H9 (cell line): ENCODE measurements around the gene VAV3. TPM values are rescaled to one million over a fixed set of nuclear protein-coding genes. Genes with fewer than 3 reads are reported as not detected.

ENCODE experiments used
- DNase-seq: peaks from one replicate; pipeline ENCODE4 v3.0.0-alpha.2; 2017
- H2AFZ ChIP-seq: one replicate; pipeline ENCODE4 v1.6.1; 2013; ENCODE audit warnings: mild to moderate bottlenecking, low read length, control low read depth, moderate library complexity
- H2AK5ac ChIP-seq: 2 replicates; pipeline ENCODE4 v1.6.1; 2013; ENCODE audit warnings: low read length, control low read depth, mixed read lengths; ENCODE audit not compliant: insufficient read length
- H2BK120ac ChIP-seq: one replicate; pipeline ENCODE4 v1.6.1; 2013; ENCODE audit warnings: low read depth, mild to moderate bottlenecking, low read length, control low read depth, inconsistent platforms; ENCODE audit not compliant: poor library complexity, severe bottlenecking
- H2BK12ac ChIP-seq: 2 replicates; pipeline ENCODE4 v1.6.1; 2013; ENCODE audit warnings: low read length, control low read depth, mixed read lengths, low read depth; ENCODE audit not compliant: insufficient read length
- H2BK15ac ChIP-seq: 2 replicates; pipeline ENCODE4 v1.6.1; 2013; ENCODE audit warnings: low read depth, low read length, control low read depth
- H2BK20ac ChIP-seq: one replicate; pipeline ENCODE4 v1.6.1; 2013; ENCODE audit warnings: low read depth, mild to moderate bottlenecking, low read length, control low read depth, inconsistent platforms; ENCODE audit not compliant: poor library complexity, severe bottlenecking
- H2BK5ac ChIP-seq: 2 replicates; pipeline ENCODE4 v1.6.1; 2013; ENCODE audit warnings: low read length, control low read depth, mixed read lengths; ENCODE audit not compliant: insufficient read length
- H3K14ac ChIP-seq: 2 replicates; pipeline ENCODE4 v1.6.1; 2013; ENCODE audit warnings: low read length, control low read depth; ENCODE audit not compliant: insufficient read depth
- H3K18ac ChIP-seq: 2 replicates; pipeline ENCODE4 v1.6.1; 2013; ENCODE audit warnings: low read depth, mild to moderate bottlenecking, mixed read lengths, low read length, control low read depth; ENCODE audit not compliant: insufficient read length
- H3K23ac ChIP-seq: 2 replicates; pipeline ENCODE4 v1.6.1; 2013; ENCODE audit warnings: low read length, control low read depth, mixed read lengths, low read depth; ENCODE audit not compliant: insufficient read length
- H3K23me2 ChIP-seq: 2 replicates; pipeline ENCODE4 v1.6.1; 2013; ENCODE audit warnings: low read depth, mild to moderate bottlenecking, mixed read lengths, low read length, control low read depth; ENCODE audit not compliant: insufficient read length, poor library complexity, severe bottlenecking
- H3K27ac ChIP-seq: 2 replicates; pipeline ENCODE4 v1.5.1; 2013; ENCODE audit warnings: low read length, control low read depth, mixed read lengths, low read depth; ENCODE audit not compliant: insufficient read length
- H3K27me3 ChIP-seq: 2 replicates; pipeline ENCODE4 v1.6.1; 2013; ENCODE audit warnings: low read length, control low read depth, inconsistent platforms; ENCODE audit not compliant: insufficient read depth
- H3K4ac ChIP-seq: 2 replicates; pipeline ENCODE4 v1.6.1; 2013; ENCODE audit warnings: low read depth, mild to moderate bottlenecking, control low read depth, inconsistent platforms, low read length, moderate library complexity
- H3K4me1 ChIP-seq: 2 replicates; pipeline ENCODE4 v1.6.1; 2013; ENCODE audit warnings: low read length, control low read depth, inconsistent platforms; ENCODE audit not compliant: insufficient read depth
- H3K4me2 ChIP-seq: 2 replicates; pipeline ENCODE4 v1.6.1; 2013; ENCODE audit warnings: low read length, control low read depth, mixed read lengths; ENCODE audit not compliant: insufficient read length, insufficient read depth
- H3K56ac ChIP-seq: 2 replicates; pipeline ENCODE4 v1.6.1; 2013; ENCODE audit warnings: low read depth, mild to moderate bottlenecking, mixed read lengths, low read length, control low read depth; ENCODE audit not compliant: insufficient read length
- H3K79me1 ChIP-seq: 2 replicates; pipeline ENCODE4 v1.6.1; 2013; ENCODE audit warnings: low read depth, mild to moderate bottlenecking, moderate library complexity, low read length, control low read depth, inconsistent platforms; ENCODE audit not compliant: insufficient read depth, poor library complexity, severe bottlenecking
- H3K79me2 ChIP-seq: 2 replicates; pipeline ENCODE4 v1.6.1; 2013; ENCODE audit warnings: low read length, control low read depth, inconsistent platforms; ENCODE audit not compliant: insufficient read depth
- H3K9ac ChIP-seq: 2 replicates; pipeline ENCODE4 v1.6.1; 2013; ENCODE audit warnings: low read length, control low read depth, mixed read lengths; ENCODE audit not compliant: insufficient read length; ENCODE audit errors: extremely low read depth
- H3K9me3 ChIP-seq: one replicate; pipeline ENCODE4 v1.6.1; 2013; ENCODE audit warnings: low read depth, low read length, inconsistent platforms; ENCODE audit not compliant: control insufficient read depth
- H3T11ph ChIP-seq: one replicate; pipeline ENCODE4 v1.6.1; 2013; ENCODE audit warnings: mild to moderate bottlenecking, low read length, control low read depth, inconsistent platforms
- H4K20me1 ChIP-seq: one replicate; pipeline ENCODE4 v1.6.1; 2013; ENCODE audit not compliant: control insufficient read depth, insufficient read length, insufficient read depth
- H4K5ac ChIP-seq: 2 replicates; pipeline ENCODE4 v1.6.1; 2013; ENCODE audit warnings: low read depth, mild to moderate bottlenecking, mixed read lengths, low read length, control low read depth; ENCODE audit not compliant: insufficient read length
- H4K8ac ChIP-seq: replicated peaks from 2 replicates; pipeline ENCODE4 v1.6.1; 2013; ENCODE audit warnings: low read length, control low read depth, mixed read lengths, low read depth; ENCODE audit not compliant: insufficient read length
- H4K91ac ChIP-seq: 2 replicates; pipeline ENCODE4 v1.6.1; 2013; ENCODE audit warnings: low read depth, mild to moderate bottlenecking, moderate library complexity, mixed read lengths, low read length, control low read depth; ENCODE audit not compliant: insufficient read length
- H3K27ac Mint-ChIP-seq, 3 experiments: 2 replicates in 2 of 3; 3 replicates in 1 of 3; pipeline ENCODE4 v1.8.0; 2020 to 2021; ENCODE audit warnings: mixed read lengths in 3 of 3, mild to moderate bottlenecking in 1 of 3, moderate library complexity in 1 of 3
- H3K27me3 Mint-ChIP-seq: 2 replicates; pipeline ENCODE4 v1.8.0; 2021; ENCODE audit warnings: low read depth, mild to moderate bottlenecking, moderate library complexity, mixed read lengths
- H3K36me3 Mint-ChIP-seq, 3 experiments: 2 replicates in 2 of 3; 3 replicates in 1 of 3; pipeline ENCODE4 v1.8.0; 2020 to 2021; ENCODE audit warnings: low read depth in 3 of 3, mixed read lengths in 3 of 3; ENCODE audit not compliant: insufficient read depth in 1 of 3
- H3K4me1 Mint-ChIP-seq, 2 experiments: 2 replicates each; pipeline ENCODE4 v1.8.0; 2020; ENCODE audit warnings: mixed read lengths in 2 of 2
- H3K4me3 Mint-ChIP-seq, 2 experiments: 2 replicates in 1 of 2; 3 replicates in 1 of 2; pipeline ENCODE4 v1.8.0; 2020 to 2021; ENCODE audit warnings: mild to moderate bottlenecking in 2 of 2, mixed read lengths in 2 of 2, moderate library complexity in 1 of 2
- H3K9me3 Mint-ChIP-seq, 2 experiments: 2 replicates in 1 of 2; 3 replicates in 1 of 2; pipeline ENCODE4 v1.8.0; 2020; ENCODE audit warnings: mild to moderate bottlenecking in 2 of 2, mixed read lengths in 2 of 2, moderate library complexity in 1 of 2
- CTCF ChIP-seq: fragments of 200-600 bp; sonication (generic); conservative IDR thresholded peaks from 3 replicates; pipeline ENCODE4 v1.8.0; 2021; ENCODE audit warnings: antibody characterized with exemption, mild to moderate bottlenecking
- WGBS: extraction: QIAGEN DNeasy Blood & Tissue Kit; methylation state at CpG from one replicate; pipeline ENCODE4 v1.1.7; 2013; ENCODE audit warnings: missing lambda C conversion rate, low lambda C conversion rate, mixed read lengths; ENCODE audit not compliant: insufficient read length; ENCODE audit errors: extremely low coverage; 5-methylcytosine and 5-hydroxymethylcytosine counted together
- total RNA-seq: library from RNA; stranded (reverse); gene quantifications from 2 replicates; pipeline ENCODE4 v1.2.1, GENCODE V29; 2021

Gene VAV3
- total RNA-seq, 1 experiment from 2014 or later = 5.1 TPM

- no peak overlapping the region for H3K18ac ChIP-seq
- H3K14ac ChIP-seq = no peak overlapping the region
- H3K27ac Mint-ChIP-seq = no peak overlapping the region
- no peak for DNase-seq
- no peak overlapping the region for H2BK20ac ChIP-seq
- H3K36me3 Mint-ChIP-seq = no peaks in the 10 kb centered on the region
- no peak overlapping the region for H3T11ph ChIP-seq
- H4K91ac ChIP-seq = no peak overlapping the region
- no peaks in the 10 kb centered on the region for H3K79me2 ChIP-seq
- H3K4me1 ChIP-seq = no peaks in the 10 kb centered on the region
- H3K9ac ChIP-seq = no peak overlapping the region
- no peak overlapping the region for H3K56ac ChIP-seq
- no peak overlapping the region for H3K4me3 Mint-ChIP-seq
- no peak for TF ChIP-seq CTCF
- no peak overlapping the region for H3K4ac ChIP-seq
- H3K4me2 ChIP-seq = no peak overlapping the region
- H4K20me1 ChIP-seq = no peaks in the 10 kb centered on the region
- H3K27me3 Mint-ChIP-seq = no peaks in the 10 kb centered on the region
- H2AFZ ChIP-seq = no peak overlapping the region
- H2BK5ac ChIP-seq = no peak overlapping the region
- H2AK5ac ChIP-seq = no peak overlapping the region
- no peaks in the 10 kb centered on the region for H3K9me3 Mint-ChIP-seq
- H3K4me1 Mint-ChIP-seq = peaks cover 2 to 3% of the 10 kb centered on the region in 2 experiments; a peak in 1 of 4 replicates
- H3K23ac ChIP-seq = no peak overlapping the region
- H3K79me1 ChIP-seq = no peaks in the 10 kb centered on the region
- no peak overlapping the region for H3K27ac ChIP-seq
- H4K8ac ChIP-seq = no peak overlapping the region
- no peaks in the 10 kb centered on the region for H3K27me3 ChIP-seq
- H2BK120ac ChIP-seq = no peak overlapping the region
- H3K23me2 ChIP-seq = no peaks in the 10 kb centered on the region
- H3K9me3 ChIP-seq = no peaks in the 10 kb centered on the region
- H4K5ac ChIP-seq = no peak overlapping the region
- no peak overlapping the region for H2BK12ac ChIP-seq
- WGBS = no CpG with 5 or more reads among the region's 3 CpGs
- no peak overlapping the region for H2BK15ac ChIP-seq
Observed at GRCh38 chr1:107979088-107979487, 14.1 kb upstream of the VAV3 start.
